ENCODE measurements around the gene DSCAML1.

The DSCAML1 gene

DNA sequence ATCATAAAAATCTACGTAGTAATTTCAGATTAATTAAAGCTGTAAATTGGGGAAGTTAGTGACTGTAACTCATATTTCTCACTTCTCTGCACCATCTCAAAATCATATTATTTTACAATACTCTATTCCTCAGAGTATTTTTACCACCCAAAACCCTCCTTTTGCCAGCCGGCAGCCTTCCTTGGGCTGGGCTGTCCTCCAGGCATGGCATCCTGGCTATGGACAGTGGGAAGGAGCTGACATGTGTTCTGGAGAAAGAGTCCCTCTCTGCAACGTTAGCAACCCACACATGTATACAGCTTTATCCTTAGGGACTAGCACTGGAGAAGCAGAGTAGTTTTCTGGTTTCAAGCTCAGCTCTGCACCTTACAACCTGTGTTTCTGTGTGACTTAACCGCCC, 86.8 kb downstream of the DSCAML1 start:
- H3K27me3 ChIP-seq (ENCODE audit: insufficient read depth, low read length) = no peaks in the 10 kb centered on the region
- H3K9ac ChIP-seq (ENCODE audit: low read length) = no peak overlapping the region
- H3K79me2 ChIP-seq (ENCODE audit: insufficient read depth, low read length) = no peaks in the 10 kb centered on the region
- H3K4me1 ChIP-seq (ENCODE audit: insufficient read depth, low read length, severe bottlenecking) = no peaks in the 10 kb centered on the region
- H3K4me2 ChIP-seq (ENCODE audit: low read length) = no peak overlapping the region
- no peaks in the 10 kb centered on the region for H3K9me2 ChIP-seq (ENCODE audit: low read depth, low read length)
- TF ChIP-seq EZH2 (IDR thresholded peaks at IDR 0.05; ENCODE audit: borderline replicate concordance, low read length) (no peak), CTCF (IDR thresholded peaks at IDR 0.05; ENCODE audit: low read length) (no peak)
- no peaks in the 10 kb centered on the region for H3F3A ChIP-seq (ENCODE audit: insufficient read depth, low read length)
- H4K20me1 ChIP-seq (ENCODE audit: insufficient read depth, low read length) = no peaks in the 10 kb centered on the region
- H3K27ac ChIP-seq (ENCODE audit: low read depth, low read length, poor library complexity, severe bottlenecking) = no peak overlapping the region
- no peaks in the 10 kb centered on the region for H3K36me3 ChIP-seq (ENCODE audit: insufficient read depth, low read length)
- H3K4me3 ChIP-seq (ENCODE audit: low read depth, low read length, poor library complexity, severe bottlenecking) = no peak overlapping the region
- no peaks in the 10 kb centered on the region for H3K9me3 ChIP-seq (ENCODE audit: low read length)
- H2AFZ ChIP-seq (ENCODE audit: low read length) = no peak overlapping the region

- Histone ChIP-seq H3K9me2 (ENCODE audit: low read depth, low read length) (no peaks in the 10 kb centered on the region), H3K4me1 (ENCODE audit: insufficient read depth, low read length, severe bottlenecking) (no peaks in the 10 kb centered on the region), H3K9ac (ENCODE audit: low read length) (no peak overlapping the region), H3K9me3 (ENCODE audit: low read length) (no peaks in the 10 kb centered on the region), H3K4me3 (ENCODE audit: low read depth, low read length, poor library complexity, severe bottlenecking) (no peak overlapping the region), H3K4me2 (ENCODE audit: low read length) (no peak overlapping the region), H3F3A (ENCODE audit: insufficient read depth, low read length) (no peaks in the 10 kb centered on the region), H3K27me3 (ENCODE audit: insufficient read depth, low read length) (no peaks in the 10 kb centered on the region), H3K79me2 (ENCODE audit: insufficient read depth, low read length) (no peaks in the 10 kb centered on the region), H2AFZ (ENCODE audit: low read length) (no peak overlapping the region), H3K27ac (ENCODE audit: low read depth, low read length, poor library complexity, severe bottlenecking) (no peak overlapping the region), H4K20me1 (ENCODE audit: insufficient read depth, low read length) (no peaks in the 10 kb centered on the region), H3K36me3 (ENCODE audit: insufficient read depth, low read length) (no peaks in the 10 kb centered on the region)
- TF ChIP-seq EZH2 (IDR thresholded peaks at IDR 0.05; ENCODE audit: borderline replicate concordance, low read length) = no peak
Observed at GRCh38 chr11:117706322-117706814, 90.6 kb downstream of the DSCAML1 start.

DNA sequence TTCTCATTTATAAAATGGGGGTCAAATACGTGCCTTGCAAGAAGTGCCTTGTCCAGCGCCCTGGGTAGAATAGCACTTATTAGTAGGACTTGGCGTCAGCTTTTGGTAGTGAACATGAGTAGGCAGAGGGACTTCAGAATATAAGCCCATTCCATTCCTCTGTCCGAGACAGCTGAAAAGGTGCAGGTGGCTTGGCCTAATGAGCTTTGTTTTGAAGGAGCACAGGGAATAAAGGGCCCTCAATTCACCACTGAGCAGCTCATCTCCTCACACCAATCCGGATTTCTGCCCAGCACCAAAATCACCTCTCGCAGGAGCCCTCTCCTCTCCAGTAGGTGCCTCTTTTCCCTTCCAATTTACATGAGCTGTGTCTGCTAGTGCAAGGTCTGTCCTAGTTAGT, 91.2 kb downstream of the DSCAML1 start:
- Histone ChIP-seq H3K9me2 (ENCODE audit: low read depth, low read length) (no peaks in the 10 kb centered on the region), H3K9ac (ENCODE audit: low read length) (no peak overlapping the region), H3K4me1 (ENCODE audit: insufficient read depth, low read length, severe bottlenecking) (no peaks in the 10 kb centered on the region), H3K79me2 (ENCODE audit: insufficient read depth, low read length) (no peaks in the 10 kb centered on the region), H3K4me2 (ENCODE audit: low read length) (no peak overlapping the region), H3K27ac (ENCODE audit: low read depth, low read length, poor library complexity, severe bottlenecking) (no peak overlapping the region), H3K9me3 (ENCODE audit: low read length) (no peaks in the 10 kb centered on the region), H3F3A (ENCODE audit: insufficient read depth, low read length) (no peaks in the 10 kb centered on the region), H3K27me3 (ENCODE audit: insufficient read depth, low read length) (no peaks in the 10 kb centered on the region), H2AFZ (ENCODE audit: low read length) (no peak overlapping the region), H4K20me1 (ENCODE audit: insufficient read depth, low read length) (no peaks in the 10 kb centered on the region), H3K4me3 (ENCODE audit: low read depth, low read length, poor library complexity, severe bottlenecking) (no peak overlapping the region), H3K36me3 (ENCODE audit: insufficient read depth, low read length) (no peaks in the 10 kb centered on the region)
- TF ChIP-seq CTCF (IDR thresholded peaks at IDR 0.05; ENCODE audit: low read length) (no peak), EZH2 (IDR thresholded peaks at IDR 0.05; ENCODE audit: borderline replicate concordance, low read length) (no peak)

DNA sequence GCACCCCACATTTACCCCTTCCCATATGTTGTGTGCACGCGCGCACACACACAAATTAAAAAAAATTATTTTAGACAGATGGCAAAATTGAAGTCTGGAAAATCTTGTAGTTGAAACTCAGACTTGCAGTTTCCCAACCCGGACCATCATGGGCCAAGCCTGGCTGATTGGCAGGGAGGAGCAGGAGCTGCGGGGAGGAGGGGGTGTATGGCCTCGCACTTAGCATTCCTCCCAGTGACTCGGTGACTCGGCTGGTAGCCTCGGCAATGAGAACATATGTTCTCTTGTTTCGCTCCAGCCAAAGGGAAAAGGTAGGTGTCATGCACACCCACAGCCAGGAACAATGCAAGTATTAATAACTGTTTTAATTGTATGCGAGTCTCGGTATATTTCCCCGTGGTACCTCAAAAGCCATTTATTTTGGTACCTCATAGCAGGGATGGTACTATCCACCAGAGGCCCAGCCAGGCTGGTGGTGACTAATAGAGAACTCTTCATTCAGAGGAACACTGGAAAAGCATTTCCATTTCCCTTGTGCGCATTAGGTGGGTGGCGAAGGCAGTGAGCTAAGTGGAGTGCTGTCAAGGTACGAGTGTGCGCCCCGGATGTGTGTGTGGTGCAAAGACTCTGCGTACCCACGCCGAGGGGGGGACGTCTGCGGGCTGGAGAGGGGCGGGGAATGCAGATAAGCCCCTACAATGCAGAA, 92.5 kb downstream of the DSCAML1 start:
- no peaks in the 10 kb centered on the region for H4K20me1 ChIP-seq (ENCODE audit: insufficient read depth, low read length)
- no peak for TF ChIP-seq CTCF (IDR thresholded peaks at IDR 0.05; ENCODE audit: low read length)
- no peak for TF ChIP-seq EZH2 (IDR thresholded peaks at IDR 0.05; ENCODE audit: borderline replicate concordance, low read length)
- no peak overlapping the region for H3K9ac ChIP-seq (ENCODE audit: low read length)
- H3K79me2 ChIP-seq (ENCODE audit: insufficient read depth, low read length) = no peaks in the 10 kb centered on the region
- H3K4me3 ChIP-seq (ENCODE audit: low read depth, low read length, poor library complexity, severe bottlenecking) = no peak overlapping the region
- H3K9me2 ChIP-seq (ENCODE audit: low read depth, low read length) = no peaks in the 10 kb centered on the region
- H3F3A ChIP-seq (ENCODE audit: insufficient read depth, low read length) = no peaks in the 10 kb centered on the region
- no peak overlapping the region for H3K27ac ChIP-seq (ENCODE audit: low read depth, low read length, poor library complexity, severe bottlenecking)
- H3K4me1 ChIP-seq (ENCODE audit: insufficient read depth, low read length, severe bottlenecking) = no peaks in the 10 kb centered on the region
- H3K4me2 ChIP-seq (ENCODE audit: low read length) = no peak overlapping the region
- no peaks in the 10 kb centered on the region for H3K27me3 ChIP-seq (ENCODE audit: insufficient read depth, low read length)
- no peaks in the 10 kb centered on the region for H3K9me3 ChIP-seq (ENCODE audit: low read length)
- H2AFZ ChIP-seq (ENCODE audit: low read length) = no peak overlapping the region
- no peaks in the 10 kb centered on the region for H3K36me3 ChIP-seq (ENCODE audit: insufficient read depth, low read length)

Measured in OCI-LY1 (cell line).